Retinal pigment epithelial cell (primary cell): ENCODE results near the gene SLC16A2.

Experiments used
- DNase-seq: peaks from one replicate; pipeline ENCODE4 v3.0.0-alpha.2; 2010; ENCODE audit warnings: low read depth
- H3K4me3 ChIP-seq: 2 replicates; pipeline ENCODE4 v1.5.1; 2011; ENCODE audit warnings: mild to moderate bottlenecking, low read length, control low read depth, moderate library complexity
- CTCF ChIP-seq: conservative IDR thresholded peaks from 2 replicates; pipeline ENCODE4 v1.5.1; 2011; ENCODE audit warnings: low read depth, low read length, control low read depth, inconsistent platforms

The SLC16A2 gene

GRCh38 chrX:74545880-74546523 lies 124.7 kb downstream of the SLC16A2 start:
- H3K4me3 ChIP-seq: no peak overlapping the region
- no peak for DNase-seq
- no peak for TF ChIP-seq CTCF

GRCh38 chrX:74546984-74547383 lies 125.7 kb downstream of the SLC16A2 start:
- no peak overlapping the region for H3K4me3 ChIP-seq
- no peak for DNase-seq
- TF ChIP-seq CTCF: no peak

- no peak overlapping the region for H3K4me3 ChIP-seq
- no peak for DNase-seq
- peak; percentile 93 for TF ChIP-seq CTCF
These were observed 129.1 kb downstream of the SLC16A2 start for GRCh38 chrX:74550295-74550802.

GRCh38 chrX:74551934-74552333 lies 130.6 kb downstream of the SLC16A2 start:
- TF ChIP-seq CTCF: no peak
- H3K4me3 ChIP-seq: no peak overlapping the region
- no peak for DNase-seq

- no peak for TF ChIP-seq CTCF
- no peak for DNase-seq
- no peak overlapping the region for H3K4me3 ChIP-seq
These were observed 136.1 kb downstream of the SLC16A2 start for GRCh38 chrX:74557378-74557777.

GRCh38 chrX:74578137-74578536 lies 156.8 kb downstream of the SLC16A2 start:
- DNase-seq: no peak
- H3K4me3 ChIP-seq: no peak overlapping the region
- no peak for TF ChIP-seq CTCF

- no peak overlapping the region for H3K4me3 ChIP-seq
- DNase-seq: no peak
- no peak for TF ChIP-seq CTCF
These were observed 158.4 kb downstream of the SLC16A2 start for GRCh38 chrX:74579597-74580198.
